GM12878 (cell line): ENCODE results near the gene SDC1. TPM values are rescaled to one million over a fixed set of nuclear protein-coding genes. Genes with fewer than 3 reads are reported as not detected.

Experiments
- BCL11A ChIP-seq: IDR thresholded peaks from 2 replicates; pipeline ENCODE4 v1.6.1; 2011; ENCODE audit warnings: low read depth, low read length
- CREB1 ChIP-seq: IDR thresholded peaks from 2 replicates; pipeline ENCODE4 v1.6.1; 2012; ENCODE audit warnings: low read depth, mild to moderate bottlenecking, inconsistent platforms
- CREM ChIP-seq: IDR thresholded peaks from 2 replicates; pipeline ENCODE4 v1.6.1; 2014; ENCODE audit warnings: antibody characterized with exemption, low read depth
- EED ChIP-seq: sonication (generic); IDR thresholded peaks from 2 replicates; pipeline ENCODE4 v1.6.1; 2016; ENCODE audit warnings: antibody characterized with exemption, low read depth
- HDAC6 ChIP-seq: fragments of 200-600 bp; sonication (generic); IDR thresholded peaks from one replicate; pipeline ENCODE4 v1.8.0; 2017; ENCODE audit warnings: antibody characterized with exemption; ENCODE audit not compliant: unreplicated experiment
- IKZF2 ChIP-seq, 2 experiments: fragments of 450-650 bp; IDR thresholded peaks; 2 replicates each; pipeline ENCODE4 v1.6.1; 2017; ENCODE audit warnings: mild to moderate bottlenecking in 2 of 2, moderate library complexity in 2 of 2
- IRF4 ChIP-seq: IDR thresholded peaks from 2 replicates; pipeline ENCODE4 v1.6.1; 2011; ENCODE audit warnings: low read depth, low read length
- JUND ChIP-seq: IDR thresholded peaks from 2 replicates; pipeline ENCODE4 v1.6.1; 2012; ENCODE audit warnings: low read depth, mild to moderate bottlenecking, low read length, improper control_type of control experiment, moderate library complexity
- KDM1A ChIP-seq: fragments of 200-600 bp; sonication (generic); IDR thresholded peaks from 2 replicates; pipeline ENCODE4 v1.6.1; 2016; ENCODE audit warnings: borderline replicate concordance
- MEF2A ChIP-seq: IDR thresholded peaks from 2 replicates; pipeline ENCODE4 v1.6.1; 2011; ENCODE audit warnings: low read depth, mild to moderate bottlenecking, low read length, moderate library complexity; ENCODE audit not compliant: insufficient read depth
- NFYA ChIP-seq: IDR thresholded peaks from 2 replicates; pipeline ENCODE4 v1.6.1; 2011; ENCODE audit warnings: low read depth, mild to moderate bottlenecking, low read length, improper control_type of control experiment, borderline replicate concordance
- RAD21 ChIP-seq: IDR thresholded peaks from 2 replicates; pipeline ENCODE4 v1.6.1; 2011; ENCODE audit warnings: mild to moderate bottlenecking, low read depth, low read length, moderate library complexity; ENCODE audit not compliant: insufficient read depth
- RB1 ChIP-seq: fragments of 450-650 bp; formaldehyde crosslinking; IDR thresholded peaks from 2 replicates; pipeline ENCODE4 v1.6.1; 2017; ENCODE audit warnings: mild to moderate bottlenecking, borderline replicate concordance
- RCOR1 ChIP-seq: conservative IDR thresholded peaks from 2 replicates; pipeline ENCODE4 v1.6.1; 2012; ENCODE audit warnings: low read depth, low read length, improper control_type of control experiment
- RELA ChIP-seq: fragments of 450-650 bp; IDR thresholded peaks from 2 replicates; pipeline ENCODE4 v1.8.0; 2014; ENCODE audit warnings: borderline replicate concordance; ENCODE audit not compliant: partially characterized antibody
- SMARCA5 ChIP-seq: fragments of 450-650 bp; IDR thresholded peaks from 2 replicates; pipeline ENCODE4 v1.6.1; 2017; ENCODE audit warnings: mild to moderate bottlenecking
- SMC3 ChIP-seq: IDR thresholded peaks from 2 replicates; pipeline ENCODE4 v1.6.1; 2011; ENCODE audit warnings: low read length, improper control_type of control experiment, borderline replicate concordance
- SREBF1 ChIP-seq: IDR thresholded peaks from 2 replicates; pipeline ENCODE4 v1.6.1; 2012; ENCODE audit warnings: mild to moderate bottlenecking, low read length
- SRF ChIP-seq, 2 experiments: IDR thresholded peaks; 2 replicates each; pipeline ENCODE4 v1.6.1; 2011; ENCODE audit warnings: low read depth in 2 of 2, low read length in 2 of 2, mild to moderate bottlenecking in 1 of 2, moderate library complexity in 1 of 2
- TCF3 ChIP-seq: IDR thresholded peaks from 2 replicates; pipeline ENCODE4 v1.6.1; 2012; ENCODE audit warnings: low read depth, mild to moderate bottlenecking, low read length, borderline replicate concordance; ENCODE audit not compliant: insufficient read depth
- polyA plus RNA-seq, 11 experiments: library from polyadenylated mRNA; depleted of rRNA in 4 of 11; unstranded in 6 of 11; stranded (reverse) in 5 of 11; fragments of >200 nt; fragmentation: Nextera tagmentation in 4 of 11; fragmentation: Illumina TruSeq in 1 of 11; extraction: Ambion mirVana in 4 of 11; extraction: Trizol in 1 of 11; gene quantifications; 1 replicate in 1 of 11; 2 replicates in 10 of 11; pipeline versions ENCODE4 v1.2.1 to v1.2.3, GENCODE V29; 2011 to 2016; ENCODE audit warnings: inconsistent platforms in 2 of 11, missing spikeins in 2 of 11, low read depth in 1 of 11
- total RNA-seq, 4 experiments: library from RNA; depleted of rRNA in 3 of 4; stranded (reverse); fragments of >200 nt in 3 of 4; fragmentation: Illumina TruSeq in 1 of 4; extraction: Trizol in 1 of 4; gene quantifications; 2 replicates each; pipeline versions ENCODE4 v1.2.1 to v1.2.3, GENCODE V29; 2013 to 2021
- TF ChIP-seq, protein P1 (sequence below): IDR thresholded peaks from 2 replicates; pipeline ENCODE4 v1.6.1; 2012; ENCODE audit warnings: low read depth, low read length, improper control_type of control experiment

SDC1 gene
- total and polyA plus RNA-seq, 10 of the 15 experiments (the other 5 are each of a cell fraction or from before 2014, with no cell fraction given): 0.85 to 36.8 (median 23.7) TPM

DNA sequence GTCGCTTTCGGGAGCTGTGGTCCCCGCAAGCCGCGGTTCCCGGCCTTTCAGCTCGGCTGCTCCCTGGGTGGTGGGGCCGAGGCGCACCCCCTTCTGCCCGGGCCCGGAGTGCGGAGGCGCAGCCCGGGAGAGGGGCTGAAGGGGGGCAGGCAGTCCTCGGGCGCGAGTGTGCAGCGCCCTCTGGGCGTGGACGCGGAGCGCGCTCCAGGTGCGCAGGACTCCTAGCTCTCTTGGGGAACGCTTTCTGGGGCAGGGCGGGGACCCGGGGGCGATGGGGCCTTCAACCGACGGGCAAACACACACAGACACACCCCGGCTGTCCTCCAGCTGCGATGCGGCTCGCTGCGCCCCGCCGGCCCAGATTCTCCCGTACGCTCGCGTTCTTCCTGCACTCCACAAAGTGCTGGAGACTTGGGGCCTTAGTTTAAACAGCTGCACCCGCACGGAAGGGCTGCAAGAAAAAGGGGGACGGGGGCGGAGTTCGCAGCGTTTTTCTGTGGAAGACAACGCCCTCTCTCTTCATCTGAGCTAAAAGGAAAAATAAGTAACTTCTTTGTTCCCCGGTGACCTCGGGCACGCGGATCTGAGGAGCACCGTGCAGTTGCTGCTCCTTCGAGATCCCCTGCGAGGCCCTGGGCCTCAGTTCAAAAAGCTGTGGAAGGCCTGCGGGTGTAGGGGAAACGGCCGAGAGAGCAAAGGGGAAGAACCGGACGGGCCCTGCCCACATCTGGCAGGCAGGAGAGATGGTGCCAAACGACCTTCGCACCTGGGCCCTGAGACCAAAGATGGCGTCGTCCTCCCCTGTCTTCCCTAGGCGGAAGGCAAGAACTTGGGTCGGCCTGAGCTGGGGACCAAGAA lies 593 bp upstream of the SDC1 start (continued):
- TF ChIP-seq, protein P1, sequence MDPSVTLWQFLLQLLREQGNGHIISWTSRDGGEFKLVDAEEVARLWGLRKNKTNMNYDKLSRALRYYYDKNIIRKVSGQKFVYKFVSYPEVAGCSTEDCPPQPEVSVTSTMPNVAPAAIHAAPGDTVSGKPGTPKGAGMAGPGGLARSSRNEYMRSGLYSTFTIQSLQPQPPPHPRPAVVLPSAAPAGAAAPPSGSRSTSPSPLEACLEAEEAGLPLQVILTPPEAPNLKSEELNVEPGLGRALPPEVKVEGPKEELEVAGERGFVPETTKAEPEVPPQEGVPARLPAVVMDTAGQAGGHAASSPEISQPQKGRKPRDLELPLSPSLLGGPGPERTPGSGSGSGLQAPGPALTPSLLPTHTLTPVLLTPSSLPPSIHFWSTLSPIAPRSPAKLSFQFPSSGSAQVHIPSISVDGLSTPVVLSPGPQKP: no peak
- no peak for TF ChIP-seq NFYA
- peak; percentile 22; the same call in 1 of the 2 replicates for TF ChIP-seq CREM
- 0 out of 2 replicates have a peak, but pooled peaks have one; percentile 30 for TF ChIP-seq MEF2A
- TF ChIP-seq TCF3: 0 out of 2 replicates have a peak, but pooled peaks have one; percentile 45
- TF ChIP-seq BCL11A: no peak
- no peak for TF ChIP-seq JUND
- TF ChIP-seq RCOR1: 0 out of 2 replicates have a peak, but pooled peaks have one; percentile 21
- 0 out of 4 replicates have a peak, but pooled peaks of 1 of the 2 experiments have one; percentile 20 for TF ChIP-seq SRF (IDR thresholded peaks at IDR 0.05; ENCODE audit: low read depth in 2 of 2, low read length in 2 of 2)
- TF ChIP-seq SMARCA5: peak; percentile 54; the same call in 1 of the 2 replicates
- peak; percentile 43 for TF ChIP-seq RELA
- TF ChIP-seq RAD21: peak; percentile 87
- no peak for TF ChIP-seq SREBF1
- TF ChIP-seq KDM1A: no peak
- TF ChIP-seq IRF4: 0 out of 2 replicates have a peak, but pooled peaks have one; percentile 16
- 0 out of 2 replicates have a peak, but pooled peaks have one; percentile 14 for TF ChIP-seq CREB1
- TF ChIP-seq IKZF2 (IDR thresholded peaks at IDR 0.05): peak; percentile 34 to 43; a peak in 2 of 4 replicates
- peak; percentile 57 for TF ChIP-seq EED
- TF ChIP-seq SMC3: peak; percentile 82
- TF ChIP-seq HDAC6: no peak
- peak; percentile 31; the same call in 1 of the 2 replicates for TF ChIP-seq RB1
